ENCODE results near the gene PROCA1. TPM values are rescaled to one million over a fixed set of nuclear protein-coding genes. Genes with fewer than 3 reads are reported as not detected.

PROCA1 gene
- total RNA-seq, 1 experiment from 2014 or later: 4.4 TPM

DNA sequence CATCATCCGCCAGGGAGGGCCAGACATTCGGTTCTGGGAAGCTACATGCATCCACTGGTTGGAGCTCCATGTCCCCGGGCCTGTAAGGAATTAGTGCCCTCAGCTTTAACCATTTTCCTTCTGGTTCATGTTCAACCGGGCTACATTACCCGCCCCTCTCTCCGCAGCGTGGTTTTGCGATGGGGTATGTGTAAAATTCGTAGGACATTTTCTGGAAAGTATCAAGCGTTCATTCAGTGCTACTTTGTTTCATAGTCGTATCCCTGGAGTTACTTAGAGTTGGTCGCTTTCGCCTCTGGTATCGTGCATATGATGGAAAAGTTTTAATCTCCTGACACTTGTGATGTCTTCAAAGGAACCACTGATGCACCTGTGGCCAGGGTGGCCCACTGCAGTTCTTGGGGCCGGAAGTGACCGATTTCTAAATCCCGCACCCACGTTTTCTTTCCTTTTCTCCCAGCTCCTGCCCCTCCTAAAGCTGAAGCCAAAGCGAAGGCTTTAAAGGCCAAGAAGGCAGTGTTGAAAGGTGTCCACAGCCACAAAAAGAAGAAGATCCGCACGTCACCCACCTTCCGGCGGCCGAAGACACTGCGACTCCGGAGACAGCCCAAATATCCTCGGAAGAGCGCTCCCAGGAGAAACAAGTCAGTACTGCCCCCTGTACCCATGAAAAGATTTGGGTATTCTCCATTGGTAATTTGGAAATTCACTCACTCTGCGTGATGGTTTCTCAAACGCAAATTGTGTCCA is 8.7 kb upstream of the PROCA1 start:
- H3K4me1 ChIP-seq: peaks cover 31% of the 10 kb centered on the region
- H3K9me3 Mint-ChIP-seq (ENCODE audit: unreplicated experiment): no peaks in the 10 kb centered on the region
- CTCF ChIA-PET: interaction anchor here (0.9 to 1.6 kb wide), 9 partner anchors 8 to 76 kb away, joined by 3 to 23 read pairs (median 6); partner anchors contain the start of genes BLTP2, NEK8, PROCA1 and SDF2
- H3K4me1 Mint-ChIP-seq (ENCODE audit: low read depth, unreplicated experiment): peaks cover 40% of the 10 kb centered on the region
- no peaks in the 10 kb centered on the region for H3K27me3 ChIP-seq (replicated peaks; ENCODE audit: control insufficient read depth, insufficient read depth, low read length)
- POLR2A ChIA-PET: interaction anchor here (0.7 to 3.0 kb wide), 10 partner anchors 7 to 229 kb away, joined by 3 to 213 read pairs (median 16); partner anchors contain the start of genes BLTP2, PROCA1, SDF2 and SUPT6H
- peak overlapping the region; percentile 67 for H3K4me3 ChIP-seq (ENCODE audit: low read depth, low read length)
- H3K27me3 Mint-ChIP-seq (ENCODE audit: insufficient read depth, unreplicated experiment): no peaks in the 10 kb centered on the region
- peaks cover 64% of the 10 kb centered on the region for H3K36me3 Mint-ChIP-seq (ENCODE audit: insufficient read depth, unreplicated experiment)
- no peaks in the 10 kb centered on the region for H3K9me3 ChIP-seq
- intact Hi-C loops (cut with micrococcal nuclease; ENCODE audit: unreplicated experiment): no loop called here
- H3K27ac Mint-ChIP-seq (ENCODE audit: unreplicated experiment): peak overlapping the region; percentile 98
- BruUV-seq (replicated peaks): TSS peak; percentile 78
- TF ChIP-seq, protein P1, sequence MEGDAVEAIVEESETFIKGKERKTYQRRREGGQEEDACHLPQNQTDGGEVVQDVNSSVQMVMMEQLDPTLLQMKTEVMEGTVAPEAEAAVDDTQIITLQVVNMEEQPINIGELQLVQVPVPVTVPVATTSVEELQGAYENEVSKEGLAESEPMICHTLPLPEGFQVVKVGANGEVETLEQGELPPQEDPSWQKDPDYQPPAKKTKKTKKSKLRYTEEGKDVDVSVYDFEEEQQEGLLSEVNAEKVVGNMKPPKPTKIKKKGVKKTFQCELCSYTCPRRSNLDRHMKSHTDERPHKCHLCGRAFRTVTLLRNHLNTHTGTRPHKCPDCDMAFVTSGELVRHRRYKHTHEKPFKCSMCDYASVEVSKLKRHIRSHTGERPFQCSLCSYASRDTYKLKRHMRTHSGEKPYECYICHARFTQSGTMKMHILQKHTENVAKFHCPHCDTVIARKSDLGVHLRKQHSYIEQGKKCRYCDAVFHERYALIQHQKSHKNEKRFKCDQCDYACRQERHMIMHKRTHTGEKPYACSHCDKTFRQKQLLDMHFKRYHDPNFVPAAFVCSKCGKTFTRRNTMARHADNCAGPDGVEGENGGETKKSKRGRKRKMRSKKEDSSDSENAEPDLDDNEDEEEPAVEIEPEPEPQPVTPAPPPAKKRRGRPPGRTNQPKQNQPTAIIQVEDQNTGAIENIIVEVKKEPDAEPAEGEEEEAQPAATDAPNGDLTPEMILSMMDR (IDR thresholded peaks at IDR 0.05; ENCODE audit: insufficient read depth in 1 of 2, low read depth in 1 of 2, low read length in 1 of 2, severe bottlenecking in 1 of 2, unreplicated experiment in 1 of 2): no peak
- no peak for DNase-seq
- H3K4me3 Mint-ChIP-seq (ENCODE audit: unreplicated experiment): peak overlapping the region; percentile 94
- H3K36me3 ChIP-seq (ENCODE audit: control insufficient read depth, insufficient read depth, low read length): peaks cover 13% of the 10 kb centered on the region

DNA sequence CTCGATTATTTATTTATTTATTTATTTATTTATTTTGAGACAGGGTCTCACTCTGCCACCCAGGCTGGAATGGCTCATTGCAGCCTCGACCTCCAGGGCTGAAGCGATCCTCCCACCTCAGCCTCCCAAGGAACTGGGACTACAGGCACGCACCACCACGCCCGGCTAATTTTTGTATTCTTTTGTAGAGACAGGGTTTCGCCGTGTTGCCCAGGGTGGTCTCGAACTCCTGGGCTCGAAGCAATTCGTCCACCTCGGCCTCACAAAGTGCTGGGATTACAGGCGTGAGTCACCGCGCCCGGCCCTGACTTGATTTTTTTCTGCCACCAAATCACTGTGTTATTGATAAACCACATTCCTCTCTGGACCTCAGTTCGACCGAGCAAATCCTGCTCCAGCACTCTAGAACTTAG is 7.3 kb upstream of the PROCA1 start:
- Histone ChIP-seq H3K4me1 (peaks cover 24% of the 10 kb centered on the region), H3K4me3 (ENCODE audit: low read depth, low read length) (peak overlapping the region; percentile 67), H3K9me3 (no peaks in the 10 kb centered on the region), H3K27me3 (replicated peaks; ENCODE audit: control insufficient read depth, insufficient read depth, low read length) (no peaks in the 10 kb centered on the region), H3K36me3 (ENCODE audit: control insufficient read depth, insufficient read depth, low read length) (peaks cover 13% of the 10 kb centered on the region)
- ChIA-PET POLR2A (interaction anchor here (0.6 to 3.0 kb wide), 24 partner anchors 9 to 383 kb away, joined by 3 to 213 read pairs (median 6); partner anchors contain the start of genes BLTP2, IFT20, NEK8 and PHF12), CTCF (interaction anchor here (0.5 to 1.6 kb wide), 14 partner anchors 8 to 233 kb away, joined by 3 to 23 read pairs (median 5); partner anchors contain the start of genes ALDOC, BLTP2, NEK8 and PROCA1)
- TF ChIP-seq, protein P1 (IDR thresholded peaks at IDR 0.05; ENCODE audit: insufficient read depth in 1 of 2, low read depth in 1 of 2, low read length in 1 of 2, severe bottlenecking in 1 of 2, unreplicated experiment in 1 of 2): no peak
- DNase-seq: no peak
- Mint-ChIP-seq H3K9me3 (ENCODE audit: unreplicated experiment) (no peaks in the 10 kb centered on the region), H3K4me1 (ENCODE audit: low read depth, unreplicated experiment) (peaks cover 27% of the 10 kb centered on the region), H3K36me3 (ENCODE audit: insufficient read depth, unreplicated experiment) (peaks cover 50% of the 10 kb centered on the region), H3K4me3 (ENCODE audit: unreplicated experiment) (peak overlapping the region; percentile 94), H3K27ac (ENCODE audit: unreplicated experiment) (peak overlapping the region; percentile 98), H3K27me3 (ENCODE audit: insufficient read depth, unreplicated experiment) (no peaks in the 10 kb centered on the region)
- BruUV-seq (replicated peaks): no TSS peak
- intact Hi-C loops (cut with micrococcal nuclease; ENCODE audit: unreplicated experiment): loop anchor here (1.0 to 2.0 kb wide), 3 partner anchors 8 to 74 kb away; partner anchors contain the start of genes BLTP2 and PROCA1

- Mint-ChIP-seq H3K27me3 (ENCODE audit: insufficient read depth, unreplicated experiment) (no peaks in the 10 kb centered on the region), H3K36me3 (ENCODE audit: insufficient read depth, unreplicated experiment) (peaks cover 44% of the 10 kb centered on the region), H3K4me3 (ENCODE audit: unreplicated experiment) (peak overlapping the region; percentile 94), H3K4me1 (ENCODE audit: low read depth, unreplicated experiment) (peaks cover 22% of the 10 kb centered on the region), H3K27ac (ENCODE audit: unreplicated experiment) (peak overlapping the region; percentile 98), H3K9me3 (ENCODE audit: unreplicated experiment) (no peaks in the 10 kb centered on the region)
- TF ChIP-seq, protein P1 (IDR thresholded peaks at IDR 0.05; ENCODE audit: insufficient read depth in 1 of 2, low read depth in 1 of 2, low read length in 1 of 2, severe bottlenecking in 1 of 2, unreplicated experiment in 1 of 2): no peak
- no peaks in the 10 kb centered on the region for H3K9me3 ChIP-seq
- no peaks in the 10 kb centered on the region for H3K27me3 ChIP-seq (replicated peaks; ENCODE audit: control insufficient read depth, insufficient read depth, low read length)
- ChIA-PET CTCF (interaction anchor here (1.5 kb wide), 1 partner anchor 8 kb away, joined by 22 read pairs; the partner anchor contains the start of gene PROCA1), POLR2A (interaction anchor here (1.0 to 3.0 kb wide), 4 partner anchors 8 to 180 kb away, joined by 3 to 213 read pairs (median 20); partner anchors contain the start of gene PROCA1)
- no peak for DNase-seq
- no peak overlapping the region; the same call in 1 of the 2 replicates for H3K4me3 ChIP-seq (ENCODE audit: low read depth, low read length)
- intact Hi-C loops (cut with micrococcal nuclease; ENCODE audit: unreplicated experiment): loop anchor here (1.0 to 2.0 kb wide), 3 partner anchors 7 to 74 kb away; partner anchors contain the start of genes BLTP2 and PROCA1
- H3K4me1 ChIP-seq: peaks cover 24% of the 10 kb centered on the region
- peaks cover 12% of the 10 kb centered on the region for H3K36me3 ChIP-seq (ENCODE audit: control insufficient read depth, insufficient read depth, low read length)
- BruUV-seq (replicated peaks): no TSS peak
Measured at GRCh38 chr17:28718333-28719020, 6.8 kb upstream of the PROCA1 start.

Measured in Caco-2 (cell line).